Large intestine (tissue), 3 donors: ENCODE measurements around the gene INO80. TPM values are rescaled to one million over a fixed set of nuclear protein-coding genes. Genes with fewer than 3 reads are reported as not detected.

ENCODE experiments used
- DNase-seq, 2 donors: peaks; one replicate each; pipeline versions ENCODE4 v3.0.0 to v3.0.0-alpha.2; 2013
- H3K27ac ChIP-seq: one replicate; pipeline ENCODE4 v1.5.1; 2013; ENCODE audit warnings: low read length
- H3K27me3 ChIP-seq: 2 replicates; pipeline ENCODE4 v1.6.1; 2013; ENCODE audit warnings: low read length; ENCODE audit not compliant: control insufficient read depth, insufficient read depth
- H3K36me3 ChIP-seq: 2 replicates; pipeline ENCODE4 v1.6.1; 2013; ENCODE audit warnings: low read length; ENCODE audit not compliant: control insufficient read depth, insufficient read depth
- H3K4me1 ChIP-seq: one replicate; pipeline ENCODE4 v1.6.1; 2013; ENCODE audit warnings: low read length; ENCODE audit not compliant: control insufficient read depth, insufficient read depth
- H3K4me3 ChIP-seq: one replicate; pipeline ENCODE4 v1.5.1; 2013; ENCODE audit warnings: low read length
- H3K9me3 ChIP-seq: one replicate; pipeline ENCODE4 v1.6.1; 2013; ENCODE audit warnings: mild to moderate bottlenecking, low read depth, low read length, moderate library complexity; ENCODE audit not compliant: control insufficient read depth
- WGBS: methylation state at CpG from one replicate; pipeline ENCODE4 v1.1.5; 2013; ENCODE audit warnings: low lambda C conversion rate; ENCODE audit not compliant: insufficient coverage; 5-methylcytosine and 5-hydroxymethylcytosine counted together
- polyA plus RNA-seq: library from polyadenylated mRNA; unstranded; fragments of 120-200 nt; gene quantifications from one replicate; pipeline ENCODE4 v1.2.1, GENCODE V29; 2013

Gene INO80
- polyA plus RNA-seq, 1 donor = 18.2 TPM

GRCh38 chr15:41011055-41011815 is 104.8 kb downstream of the INO80 start:
- Histone ChIP-seq H3K27ac (peak overlapping the region; percentile 63), H3K36me3 (peaks cover 18% of the 10 kb centered on the region), H3K27me3 (no peaks in the 10 kb centered on the region), H3K9me3 (no peaks in the 10 kb centered on the region), H3K4me3 (no peak overlapping the region), H3K4me1 (peaks cover 21% of the 10 kb centered on the region)
- no CpG with 5 or more reads among the region's 2 CpGs for WGBS
- peak; percentile 47 to 76 for DNase-seq

- Histone ChIP-seq H3K27ac (peak overlapping the region; percentile 63), H3K4me3 (no peak overlapping the region), H3K36me3 (peaks cover 16% of the 10 kb centered on the region), H3K9me3 (no peaks in the 10 kb centered on the region), H3K27me3 (no peaks in the 10 kb centered on the region), H3K4me1 (peaks cover 21% of the 10 kb centered on the region)
- DNase-seq = peak; percentile 24 to 60
Measured at GRCh38 chr15:41010345-41010744, 105.7 kb downstream of the INO80 start.

GRCh38 chr15:41006479-41006878 is 109.6 kb downstream of the INO80 start:
- Histone ChIP-seq H3K27me3 (no peaks in the 10 kb centered on the region), H3K36me3 (peaks cover 12% of the 10 kb centered on the region), H3K9me3 (no peaks in the 10 kb centered on the region), H3K4me3 (no peak overlapping the region), H3K27ac (no peak overlapping the region), H3K4me1 (peaks cover 17% of the 10 kb centered on the region)
- no CpG with 5 or more reads among the region's 2 CpGs for WGBS
- DNase-seq = no peak

GRCh38 chr15:41004490-41004889 is 111.6 kb downstream of the INO80 start:
- H3K27me3 ChIP-seq = no peaks in the 10 kb centered on the region
- H3K4me1 ChIP-seq = peaks cover 10% of the 10 kb centered on the region
- H3K36me3 ChIP-seq = peaks cover 19% of the 10 kb centered on the region
- H3K4me3 ChIP-seq = no peak overlapping the region
- no CpG with 5 or more reads among the region's 3 CpGs for WGBS
- H3K9me3 ChIP-seq = no peaks in the 10 kb centered on the region
- DNase-seq = no peak
- no peak overlapping the region for H3K27ac ChIP-seq

GRCh38 chr15:41001524-41002214 is 114.4 kb downstream of the INO80 start:
- Histone ChIP-seq H3K9me3 (no peaks in the 10 kb centered on the region), H3K4me3 (no peak overlapping the region), H3K27me3 (no peaks in the 10 kb centered on the region), H3K4me1 (peaks cover 10% of the 10 kb centered on the region), H3K27ac (peak overlapping the region; percentile 84), H3K36me3 (peaks cover 20% of the 10 kb centered on the region)
- WGBS = 0% methylated on average over 1 of the region's 5 CpGs
- DNase-seq = peak; percentile 73 to 85

GRCh38 chr15:40999190-40999589 is 116.9 kb downstream of the INO80 start:
- no peaks in the 10 kb centered on the region for H3K9me3 ChIP-seq
- H3K27me3 ChIP-seq = no peaks in the 10 kb centered on the region
- H3K27ac ChIP-seq = no peak overlapping the region
- DNase-seq = no peak
- H3K36me3 ChIP-seq = peaks cover 33% of the 10 kb centered on the region
- 100% methylated on average over 2 of the region's 4 CpGs for WGBS
- no peak overlapping the region for H3K4me3 ChIP-seq
- peaks cover 10% of the 10 kb centered on the region for H3K4me1 ChIP-seq

- Histone ChIP-seq H3K27ac (no peak overlapping the region), H3K4me3 (no peak overlapping the region), H3K27me3 (no peaks in the 10 kb centered on the region), H3K36me3 (peaks cover 33% of the 10 kb centered on the region), H3K4me1 (peaks cover 7% of the 10 kb centered on the region), H3K9me3 (no peaks in the 10 kb centered on the region)
- no CpG with 5 or more reads among the region's 3 CpGs for WGBS
- DNase-seq = no peak
Measured at GRCh38 chr15:40995656-40996055, 120.4 kb downstream of the INO80 start.

- WGBS = 100% methylated on average over 1 of the region's 5 CpGs
- Histone ChIP-seq H3K36me3 (peaks cover 34% of the 10 kb centered on the region), H3K4me1 (peaks cover 7% of the 10 kb centered on the region), H3K4me3 (no peak overlapping the region), H3K9me3 (no peaks in the 10 kb centered on the region), H3K27ac (peak overlapping the region; percentile 30), H3K27me3 (no peaks in the 10 kb centered on the region)
- DNase-seq = peak in 1 of 2 donors; percentile 8
Measured at GRCh38 chr15:40992825-40993224, 123.3 kb downstream of the INO80 start.

GRCh38 chr15:40992241-40992741 is 123.8 kb downstream of the INO80 start:
- peak; percentile 12 to 32 for DNase-seq
- Histone ChIP-seq H3K27me3 (no peaks in the 10 kb centered on the region), H3K36me3 (peaks cover 37% of the 10 kb centered on the region), H3K4me3 (no peak overlapping the region), H3K9me3 (no peaks in the 10 kb centered on the region), H3K4me1 (peaks cover 7% of the 10 kb centered on the region), H3K27ac (peak overlapping the region; percentile 30)
- no CpG with 5 or more reads among the region's 1 CpG for WGBS

GRCh38 chr15:40991355-40991754 is 124.7 kb downstream of the INO80 start:
- no peaks in the 10 kb centered on the region for H3K27me3 ChIP-seq
- no peaks in the 10 kb centered on the region for H3K9me3 ChIP-seq
- H3K27ac ChIP-seq = no peak overlapping the region
- DNase-seq = no peak
- peaks cover 40% of the 10 kb centered on the region for H3K36me3 ChIP-seq
- WGBS = 100% methylated on average over 1 of the region's 3 CpGs
- no peak overlapping the region for H3K4me3 ChIP-seq
- H3K4me1 ChIP-seq = peaks cover 7% of the 10 kb centered on the region
